GM19035 (cell line): ENCODE measurements around the gene CLDN17.

Experiments used
- ATAC-seq: cut with Tn5 transposase; IDR thresholded peaks from one replicate; pipeline ENCODE4 v1.9.1; 2021; ENCODE audit not compliant: unreplicated experiment

Gene CLDN17, protein sequence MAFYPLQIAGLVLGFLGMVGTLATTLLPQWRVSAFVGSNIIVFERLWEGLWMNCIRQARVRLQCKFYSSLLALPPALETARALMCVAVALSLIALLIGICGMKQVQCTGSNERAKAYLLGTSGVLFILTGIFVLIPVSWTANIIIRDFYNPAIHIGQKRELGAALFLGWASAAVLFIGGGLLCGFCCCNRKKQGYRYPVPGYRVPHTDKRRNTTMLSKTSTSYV

GRCh38 chr21:30166705-30167104, at the start of gene CLDN17:
Gene CLDN17, minus strand, starts transcription at chr21:30166805. Its CDS starts 188 bp downstream, at chr21:30166617.
- ATAC-seq, result no peak

- no peak for ATAC-seq
Observed at GRCh38 chr21:30216041-30216723, 49.6 kb upstream of the CLDN17 start, which contains the start of gene CLDN8. Gene CLDN8, minus strand, starts transcription at chr21:30216097. Its CDS starts 172 bp downstream, at chr21:30215925.

DNA sequence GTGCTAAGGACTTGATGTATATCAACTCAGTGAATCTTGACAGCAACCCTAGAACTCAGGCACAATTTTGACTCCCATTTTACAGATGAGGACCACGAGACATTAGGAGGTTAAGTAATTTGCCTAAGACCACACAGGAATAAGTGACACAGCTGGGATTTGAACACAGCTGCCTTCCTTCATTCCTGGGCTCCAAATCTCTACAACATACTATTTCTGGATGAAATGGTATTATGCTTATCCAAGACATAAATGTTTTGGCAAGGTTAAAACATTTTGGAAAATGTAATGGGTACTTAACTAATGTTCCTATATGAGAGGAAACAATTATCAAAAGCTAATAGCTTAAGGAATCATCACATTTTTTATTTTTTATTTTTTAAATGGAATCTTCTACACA, 44.5 kb upstream of the CLDN17 start:
- ATAC-seq, result no peak

DNA sequence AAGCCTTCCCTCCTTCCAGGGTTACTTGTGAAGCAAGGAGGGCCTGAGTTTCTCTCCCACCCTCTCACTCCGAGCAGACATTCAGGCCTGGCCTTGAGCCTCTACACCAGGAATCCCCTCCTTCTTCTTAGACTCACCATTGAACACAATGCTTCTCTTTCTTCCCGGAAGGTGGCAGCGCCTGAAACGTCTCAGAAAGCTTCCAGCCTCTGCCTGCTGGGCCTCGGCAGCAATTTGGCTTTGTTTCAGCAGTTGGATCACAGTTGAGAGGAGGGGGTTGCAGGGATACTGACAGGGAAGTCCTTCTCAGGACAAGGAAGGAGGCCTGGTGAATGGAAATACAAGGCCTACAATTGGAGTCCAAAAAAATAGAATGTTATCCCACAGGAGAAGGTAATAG, 43.0 kb upstream of the CLDN17 start:
- no peak for ATAC-seq

GRCh38 chr21:30207252-30207579, 40.6 kb upstream of the CLDN17 start:
- ATAC-seq, result no peak

DNA sequence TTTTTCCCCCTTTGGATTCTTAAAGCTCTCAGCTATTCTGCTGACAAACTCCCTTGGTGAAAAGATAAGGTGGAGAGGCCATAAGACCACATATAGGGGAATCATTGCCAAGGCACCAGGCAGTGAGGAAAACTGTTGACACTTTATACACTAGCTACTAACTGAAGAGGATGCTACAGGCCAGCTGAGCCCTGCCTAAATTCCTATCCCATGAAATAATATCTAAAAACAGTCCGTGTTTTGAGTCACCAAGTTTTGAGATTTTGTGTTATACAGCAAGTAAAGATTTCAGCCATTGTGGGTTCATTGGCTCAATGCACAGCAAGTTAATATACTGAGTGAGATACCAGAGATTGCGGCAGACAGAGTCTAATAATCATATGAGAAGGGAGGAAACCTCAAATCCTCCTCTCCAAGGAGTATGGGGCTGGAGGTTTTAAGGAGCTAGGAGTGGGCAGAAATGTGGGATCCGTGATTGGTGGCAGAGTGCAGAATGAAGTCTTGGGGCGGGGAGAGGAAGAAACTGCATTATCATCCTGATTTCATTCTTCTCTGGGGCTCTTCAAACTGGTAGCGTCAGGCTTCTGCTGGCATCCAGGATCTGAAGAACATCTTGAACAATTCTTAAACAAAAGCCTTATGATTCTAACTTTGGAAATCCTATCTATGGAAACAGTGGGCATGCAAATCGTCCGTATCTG, 40.1 kb upstream of the CLDN17 start:
- ATAC-seq, result no peak

- no peak for ATAC-seq
Observed at GRCh38 chr21:30200000-30200399, 33.4 kb upstream of the CLDN17 start.

- no peak for ATAC-seq
Observed at GRCh38 chr21:30194701-30195299, 28.2 kb upstream of the CLDN17 start.

DNA sequence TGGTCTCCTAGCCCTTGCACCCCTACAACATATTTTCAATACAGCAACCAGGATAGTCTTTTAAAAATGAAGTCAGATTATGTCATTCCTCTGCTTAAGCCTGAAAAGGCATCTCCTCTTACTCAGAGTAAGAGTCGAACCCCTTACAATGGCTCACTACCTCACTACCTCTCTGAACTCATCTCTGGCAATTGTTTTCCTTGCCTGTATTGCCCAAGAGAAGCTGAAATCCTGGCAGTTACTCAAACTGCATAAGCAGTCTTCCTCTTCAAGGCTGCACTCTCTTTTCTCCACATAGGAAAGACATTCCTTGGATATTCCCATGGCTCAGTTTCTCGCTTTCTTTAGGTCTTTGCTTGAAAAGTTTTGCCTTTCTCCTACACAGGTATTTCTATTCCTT, 26.6 kb upstream of the CLDN17 start:
- ATAC-seq, result no peak

- ATAC-seq, result no peak
Observed at GRCh38 chr21:30190554-30190953, 23.9 kb upstream of the CLDN17 start.

DNA sequence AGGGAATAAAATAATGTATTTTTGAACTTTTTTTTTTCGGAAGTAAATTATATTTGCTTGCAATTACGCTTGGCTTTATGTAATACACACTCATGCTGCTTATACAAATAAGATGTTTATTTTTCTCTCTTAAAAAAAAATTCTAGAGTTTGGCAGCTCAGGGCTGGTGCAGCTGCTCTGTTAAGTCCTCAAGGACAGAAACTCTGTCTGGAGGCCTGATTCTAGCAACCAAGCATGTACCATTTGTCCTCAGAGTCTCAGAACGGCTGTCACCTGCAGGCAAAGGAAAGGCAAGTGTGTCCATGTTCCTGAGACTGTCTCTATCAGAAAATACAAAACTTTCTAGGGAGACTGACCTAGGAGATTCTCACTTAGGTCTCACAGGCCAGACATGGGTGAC, 23.2 kb upstream of the CLDN17 start:
- no peak for ATAC-seq

- no peak for ATAC-seq
Observed at GRCh38 chr21:30186242-30186641, 19.6 kb upstream of the CLDN17 start.

GRCh38 chr21:30168086-30168485, 1.5 kb upstream of the CLDN17 start:
- ATAC-seq, result no peak

DNA sequence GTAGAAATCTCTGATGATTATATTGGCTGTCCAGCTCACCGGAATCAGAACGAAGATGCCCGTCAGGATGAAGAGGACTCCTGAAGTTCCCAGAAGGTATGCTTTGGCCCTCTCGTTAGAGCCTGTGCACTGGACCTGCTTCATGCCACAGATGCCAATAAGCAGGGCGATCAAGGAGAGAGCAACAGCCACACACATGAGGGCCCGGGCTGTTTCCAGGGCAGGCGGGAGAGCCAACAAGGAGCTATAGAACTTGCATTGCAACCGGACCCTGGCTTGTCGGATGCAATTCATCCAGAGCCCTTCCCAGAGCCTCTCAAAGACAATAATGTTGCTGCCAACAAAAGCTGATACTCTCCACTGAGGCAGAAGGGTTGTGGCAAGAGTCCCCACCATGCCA, 434 bp downstream of the CLDN17 start:
- no peak for ATAC-seq

DNA sequence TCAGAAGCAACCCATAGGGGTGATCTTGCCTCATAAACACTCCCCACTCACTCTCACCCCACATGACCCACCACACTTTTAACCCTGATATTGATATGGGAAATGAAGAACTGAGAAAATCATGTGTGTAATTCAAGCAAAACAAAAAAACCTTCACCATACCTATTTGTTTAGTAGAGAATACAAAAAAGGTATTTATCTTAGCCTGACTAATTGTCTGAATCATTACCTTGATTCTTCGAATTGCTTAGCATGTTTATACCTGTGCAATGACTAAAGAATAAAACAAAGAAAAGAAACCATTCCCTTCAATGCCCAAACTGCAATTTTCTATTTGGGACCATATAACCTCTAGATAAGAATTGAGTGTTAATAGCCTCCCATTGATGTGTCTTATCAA, 1.8 kb downstream of the CLDN17 start:
- no peak for ATAC-seq

DNA sequence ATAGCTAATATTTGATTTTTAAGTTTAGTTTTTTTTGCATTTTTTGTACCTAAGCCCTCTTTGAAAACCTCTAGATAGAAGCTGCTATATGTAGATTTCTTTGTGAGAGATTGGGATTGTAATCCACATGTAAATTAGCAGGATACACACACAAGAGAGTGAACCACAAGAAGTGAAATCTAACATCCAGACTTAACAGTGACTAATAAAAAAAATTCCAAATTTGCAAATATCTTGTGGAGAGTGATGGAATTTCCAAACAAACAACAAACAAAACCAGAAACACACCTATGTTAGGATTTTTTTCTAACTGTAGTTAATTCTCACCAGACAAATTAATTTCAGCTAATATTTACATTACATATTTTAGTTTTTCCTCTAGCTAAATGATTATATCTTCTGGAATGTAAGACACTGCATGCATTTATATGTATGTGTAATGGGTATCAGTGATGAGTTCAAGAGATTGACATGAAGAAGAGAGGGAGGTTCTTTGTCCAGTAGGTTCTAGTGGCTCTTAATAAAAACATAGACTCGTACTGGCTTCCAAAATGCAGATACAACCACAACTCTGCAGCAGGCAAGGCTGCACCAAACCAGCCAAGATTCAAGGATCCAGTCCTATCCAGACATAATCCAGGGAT, 12.8 kb downstream of the CLDN17 start:
- no peak for ATAC-seq

DNA sequence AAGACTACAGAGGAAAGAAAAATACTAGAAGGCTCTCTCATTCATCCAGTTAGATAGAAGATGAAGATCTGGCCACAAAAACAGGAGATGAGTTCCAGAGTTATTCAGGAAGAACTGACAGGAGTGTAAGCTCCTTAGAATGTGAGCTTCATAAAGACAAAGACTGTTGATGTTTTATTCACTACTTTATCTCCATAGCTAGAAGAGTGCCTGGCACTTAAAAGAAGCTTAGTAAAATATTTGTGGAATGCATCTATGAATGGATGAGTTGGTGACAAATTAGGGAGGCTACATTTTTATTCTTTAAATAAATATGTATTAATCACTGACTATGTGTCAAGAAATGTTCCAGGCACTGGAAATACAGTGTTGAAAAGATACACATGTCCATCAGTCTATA, 13.8 kb downstream of the CLDN17 start:
- no peak for ATAC-seq

GRCh38 chr21:30148906-30149305, 17.7 kb downstream of the CLDN17 start:
- no peak for ATAC-seq

- no peak for ATAC-seq
Observed at GRCh38 chr21:30146558-30147282, 19.9 kb downstream of the CLDN17 start.

- no peak for ATAC-seq
Observed at GRCh38 chr21:30138483-30138882, 28.1 kb downstream of the CLDN17 start.

DNA sequence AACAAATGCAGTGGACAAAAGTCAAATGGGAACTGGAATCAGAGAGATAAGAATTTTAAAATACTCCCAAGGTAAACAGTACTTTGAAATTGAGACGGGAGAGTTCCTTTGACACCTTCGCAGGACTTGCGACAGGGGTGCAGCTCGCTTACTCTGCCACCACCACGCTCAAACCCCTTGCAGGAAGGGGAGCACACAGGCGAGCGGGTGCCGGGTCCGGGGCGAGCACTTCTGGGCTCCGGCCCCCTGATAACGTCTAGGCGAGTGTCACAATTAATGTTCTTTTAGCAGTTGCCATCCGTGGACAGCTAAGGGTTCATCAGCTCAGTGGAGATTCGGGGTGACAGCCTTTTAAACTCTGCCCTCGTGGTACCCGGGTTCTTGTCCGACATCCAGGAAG, 37.4 kb downstream of the CLDN17 start:
- no peak for ATAC-seq
